ENCODE data around the gene DLGAP1.

- TF ChIP-seq CTCF (IDR thresholded peaks at IDR 0.05) (peak; percentile 54), EZH2 (IDR thresholded peaks at IDR 0.05) (no peak), EZH2phosphoT487 (IDR thresholded peaks at IDR 0.05) (no peak)
Observed at GRCh38 chr18:3885209-3885792, 569.8 kb downstream of the DLGAP1 start.
